8988T (cell line): ENCODE measurements around the gene SCYL3.
"Not testable (repeated sequence)": the region's sequence is repeated elsewhere in the genome, so short reads cannot be mapped to it uniquely, and the experiment has no call there.

ENCODE experiments used
- DNase-seq: peaks from one replicate; pipeline ENCODE4 v3.0.0; 2011

The SCYL3 gene

GRCh38 chr1:169868978-169869377 lies 24.7 kb downstream of the SCYL3 start:
- DNase-seq: no peak

DNA sequence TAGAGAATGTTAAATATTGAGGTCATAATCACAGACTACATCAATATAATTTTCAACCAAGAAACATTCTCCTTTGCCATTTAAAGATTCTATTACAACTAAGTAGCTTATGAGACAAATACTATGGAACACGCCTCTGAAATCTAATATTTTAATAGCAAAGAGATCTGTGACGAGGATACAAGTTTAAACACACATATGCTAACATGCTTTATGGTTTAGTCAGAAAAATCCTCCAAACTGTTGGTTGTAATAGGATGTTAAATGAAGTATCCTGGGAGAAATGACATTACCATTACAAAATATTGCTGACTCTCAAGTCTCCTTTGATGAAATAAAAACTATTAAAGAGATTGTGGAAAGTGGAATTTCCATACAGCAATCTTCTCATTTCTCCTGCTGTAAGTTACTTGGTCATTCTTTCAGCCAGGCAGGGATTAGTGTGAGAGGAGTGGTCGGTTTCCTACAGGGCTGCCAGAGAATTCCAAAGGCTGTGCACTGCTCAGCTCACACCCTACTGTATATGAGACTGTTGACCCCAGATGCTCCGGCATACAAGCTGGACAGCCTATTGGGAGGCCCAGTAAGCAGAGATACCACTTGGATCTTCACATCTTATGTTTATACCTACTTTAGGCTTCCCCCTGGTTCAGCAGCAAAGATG lies 26.6 kb downstream of the SCYL3 start:
- DNase-seq: no peak

GRCh38 chr1:169866577-169866976 lies 27.1 kb downstream of the SCYL3 start:
- DNase-seq: no peak

- DNase-seq: not testable (repeated sequence)
These were observed 29.2 kb downstream of the SCYL3 start for GRCh38 chr1:169864531-169864930.

- no peak for DNase-seq
These were observed 32.9 kb downstream of the SCYL3 start for GRCh38 chr1:169860750-169861149.

DNA sequence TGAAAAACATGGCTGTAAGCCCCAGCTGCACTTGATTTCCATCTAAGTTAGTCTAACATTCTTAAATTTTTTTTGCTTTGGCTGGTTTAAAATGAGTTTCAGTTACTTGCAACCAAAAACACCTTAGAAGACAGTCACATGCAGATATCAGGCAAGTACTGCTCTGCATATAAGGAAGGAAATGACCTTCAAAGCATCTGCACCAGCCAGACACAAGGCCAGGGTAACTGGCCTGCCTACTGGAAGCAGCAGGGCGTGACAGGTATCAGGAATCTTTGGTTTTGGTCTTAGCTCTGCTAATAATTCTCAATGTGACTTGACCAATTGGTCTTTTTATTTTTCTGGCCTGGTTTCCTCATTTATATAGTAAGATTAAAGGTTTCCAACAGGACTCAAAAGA lies 33.5 kb downstream of the SCYL3 start:
- DNase-seq: no peak

- DNase-seq: no peak
These were observed 34.7 kb downstream of the SCYL3 start for GRCh38 chr1:169859001-169859400.

- DNase-seq: no peak
These were observed 35.2 kb downstream of the SCYL3 start for GRCh38 chr1:169858467-169858866.

DNA sequence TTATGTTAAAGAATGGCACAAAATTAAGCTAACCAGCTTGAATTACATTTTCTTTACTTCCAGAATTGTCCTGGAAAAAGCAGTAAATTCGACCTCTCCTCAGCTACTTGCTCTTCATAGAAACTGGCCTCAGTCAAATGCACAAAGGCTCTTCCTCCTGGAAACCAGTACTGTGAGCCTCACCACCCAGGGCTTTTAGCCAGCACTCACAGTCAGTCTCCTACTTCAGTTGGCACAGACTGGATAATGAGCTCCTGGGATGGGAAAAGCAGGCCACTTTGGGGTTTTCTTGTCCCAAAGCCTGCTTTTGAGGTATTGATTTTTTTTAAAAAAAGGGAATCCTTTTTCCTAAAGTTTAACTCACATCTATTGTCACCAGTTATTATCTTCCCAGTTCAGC lies 40.4 kb downstream of the SCYL3 start:
- DNase-seq: no peak

- no peak for DNase-seq
These were observed 44.2 kb downstream of the SCYL3 start for GRCh38 chr1:169849346-169850022.

GRCh38 chr1:169848456-169848855 lies 45.2 kb downstream of the SCYL3 start:
- no peak for DNase-seq

GRCh38 chr1:169844941-169845608 lies 48.6 kb downstream of the SCYL3 start:
- no peak for DNase-seq

GRCh38 chr1:169838942-169839341 lies 54.8 kb downstream of the SCYL3 start:
- no peak for DNase-seq

GRCh38 chr1:169836198-169836597 lies 57.5 kb downstream of the SCYL3 start:
- DNase-seq: no peak

- no peak for DNase-seq
These were observed 58.0 kb downstream of the SCYL3 start for GRCh38 chr1:169835647-169836046.

DNA sequence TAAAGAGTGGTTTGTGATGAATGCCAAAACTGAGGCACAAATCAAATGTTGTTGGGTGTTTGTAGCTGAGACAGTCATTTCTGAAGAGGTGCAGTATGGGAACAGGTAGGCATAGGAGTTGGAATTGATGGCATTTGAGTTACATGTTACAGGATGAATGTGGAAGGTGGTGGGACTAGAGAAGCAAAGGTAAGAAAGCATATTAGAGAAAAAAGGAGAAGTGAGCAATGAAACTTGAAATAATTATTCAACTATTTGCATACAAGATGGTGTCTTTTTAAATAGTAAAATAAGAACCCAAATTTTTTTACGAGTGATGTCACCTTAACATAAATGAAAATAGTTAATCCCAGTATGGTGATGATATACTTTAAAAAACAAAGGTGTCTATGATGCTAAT lies 58.8 kb downstream of the SCYL3 start:
- no peak for DNase-seq

- DNase-seq: no peak
These were observed 60.4 kb downstream of the SCYL3 start for GRCh38 chr1:169833179-169833901.

DNA sequence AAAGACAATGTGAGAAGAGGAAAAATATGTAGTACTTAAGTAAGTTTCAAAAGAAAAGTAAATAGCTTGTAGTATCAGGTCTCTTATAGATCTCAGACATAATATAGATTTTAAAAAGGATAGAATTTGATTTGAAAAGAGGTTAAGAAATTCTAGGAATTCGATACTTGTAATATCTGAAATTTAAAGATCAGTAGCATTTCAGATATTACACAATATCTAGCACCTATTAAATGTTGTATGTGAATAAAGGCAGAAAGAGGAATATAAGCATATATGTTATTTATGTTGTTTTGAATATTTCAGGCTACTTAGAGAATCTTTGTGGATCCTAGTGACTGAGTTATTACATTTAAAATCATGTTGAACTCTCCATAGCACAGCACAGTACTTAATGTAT lies 64.0 kb downstream of the SCYL3 start:
- DNase-seq: no peak

- no peak for DNase-seq
These were observed 69.5 kb downstream of the SCYL3 start for GRCh38 chr1:169824153-169824552.

DNA sequence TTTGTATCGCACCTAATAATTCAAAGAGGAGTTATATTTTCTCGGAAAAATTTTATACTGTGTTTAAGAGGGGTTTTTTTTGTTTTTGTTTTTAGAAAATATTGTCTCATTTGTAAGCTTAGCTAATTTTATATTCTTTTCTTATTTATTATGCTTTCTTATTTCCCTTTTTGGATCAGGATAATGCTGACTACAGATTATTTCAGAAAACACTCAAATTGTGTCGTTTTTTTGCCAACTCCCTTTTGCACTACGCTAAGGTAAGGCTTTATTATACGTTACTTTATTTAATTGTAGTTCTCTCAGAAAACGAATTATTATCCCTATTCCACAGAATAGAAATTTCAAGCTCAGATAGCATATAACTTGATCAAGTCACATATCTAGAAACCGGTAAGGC lies 72.2 kb downstream of the SCYL3 start:
- DNase-seq: no peak

DNA sequence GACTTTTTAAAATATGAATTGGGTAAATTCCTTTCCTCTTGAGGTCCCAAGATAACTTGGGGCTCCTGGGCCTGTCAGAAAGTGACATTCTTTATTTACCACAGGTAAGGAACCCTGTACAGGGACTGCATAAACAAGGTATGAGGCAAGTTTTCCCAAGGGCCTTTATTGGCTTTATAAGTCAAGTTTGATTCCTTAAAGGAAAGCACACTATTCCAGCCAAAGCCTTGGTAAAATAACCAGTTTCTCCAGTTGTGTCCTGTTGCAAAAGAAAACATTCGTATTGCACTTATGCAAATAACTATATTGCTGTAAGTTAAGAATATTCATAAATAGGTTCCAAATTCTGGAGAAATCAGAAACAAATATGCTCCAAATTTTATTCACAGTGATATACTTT lies 77.1 kb downstream of the SCYL3 start:
- DNase-seq: no peak

DNA sequence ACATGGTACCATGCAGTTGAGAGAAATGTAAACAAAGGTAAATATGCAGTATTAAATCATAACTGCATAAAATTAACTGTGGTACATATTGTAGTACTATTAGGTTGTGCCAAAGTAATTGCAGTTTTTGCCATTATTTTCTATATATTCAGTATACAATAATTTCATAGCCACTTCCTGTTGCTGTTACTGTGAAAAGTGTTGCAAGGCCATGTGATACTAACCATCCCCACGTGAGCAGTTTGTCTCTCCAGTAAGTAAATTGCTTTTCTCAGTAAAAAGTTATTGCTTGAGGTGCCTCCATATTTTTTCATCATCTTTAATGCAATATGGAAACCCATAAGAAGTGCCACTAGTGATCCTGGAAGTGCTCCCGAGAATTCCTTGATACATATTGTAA lies 79.4 kb downstream of the SCYL3 start:
- no peak for DNase-seq

DNA sequence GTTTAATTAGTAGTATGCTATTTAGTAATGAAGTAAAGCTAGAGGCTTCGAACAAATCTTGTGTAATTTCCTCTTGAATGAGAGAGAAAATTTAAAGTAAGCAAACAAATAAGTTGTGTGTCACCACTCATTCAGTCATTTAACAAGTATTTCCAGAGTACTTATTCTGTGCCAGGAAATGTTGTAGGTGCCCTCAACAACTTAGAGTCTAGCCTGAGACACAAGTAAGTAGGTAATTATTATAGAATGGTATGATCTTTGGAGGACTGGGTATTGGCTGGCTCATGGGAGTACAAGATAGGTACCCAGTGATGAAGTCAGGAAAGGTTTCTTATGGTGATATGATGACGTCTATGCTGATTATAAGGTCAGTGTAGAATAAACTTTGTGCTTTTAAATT lies 81.6 kb downstream of the SCYL3 start:
- DNase-seq: no peak
